HCT116 (cell line): ENCODE results near the gene HNF4A.

Source experiments
- ATF3 ChIP-seq: IDR thresholded peaks from 2 replicates; pipeline ENCODE4 v1.6.1; 2012
- CBX3 ChIP-seq: IDR thresholded peaks from 2 replicates; pipeline ENCODE4 v1.6.1; 2012; ENCODE audit warnings: low read depth
- CTCF ChIP-seq, 3 experiments: fragments of 200-600 bp in 1 of 3; sonication (generic) in 1 of 3; IDR thresholded peaks in 2 of 3; conservative IDR thresholded peaks in 1 of 3; 2 replicates each; pipeline ENCODE4 v1.5.1; 2012 to 2017; ENCODE audit warnings: low read depth in 2 of 3, low read length in 2 of 3, antibody characterized with exemption in 1 of 3, borderline replicate concordance in 1 of 3, control low read depth in 1 of 3, mild to moderate bottlenecking in 1 of 3, mixed read lengths in 1 of 3, mixed run types in 1 of 3, moderate library complexity in 1 of 3; ENCODE audit not compliant: insufficient read depth in 1 of 3
- ELF1 ChIP-seq: IDR thresholded peaks from 2 replicates; pipeline ENCODE4 v1.6.1; 2012; ENCODE audit warnings: low read depth, borderline replicate concordance
- EZH2 ChIP-seq: fragments of 200-600 bp; sonication (generic); IDR thresholded peaks from 2 replicates; pipeline ENCODE4 v1.6.1; 2017; ENCODE audit warnings: antibody characterized with exemption, mixed run types
- MAX ChIP-seq: IDR thresholded peaks from 2 replicates; pipeline ENCODE4 v1.6.1; 2012
- POLR2A ChIP-seq: IDR thresholded peaks from 2 replicates; pipeline ENCODE4 v1.7.0; 2011; ENCODE audit warnings: borderline replicate concordance; ENCODE audit not compliant: insufficient read depth, insufficient read length; ENCODE audit errors: extremely low read depth
- POLR2AphosphoS5 ChIP-seq: IDR thresholded peaks from 2 replicates; pipeline ENCODE4 v1.6.1; 2011; ENCODE audit warnings: mild to moderate bottlenecking, low read depth, low read length, moderate library complexity
- REST ChIP-seq: IDR thresholded peaks from 2 replicates; pipeline ENCODE4 v1.6.1; 2012; ENCODE audit warnings: low read depth
- YY1 ChIP-seq: IDR thresholded peaks from 2 replicates; pipeline ENCODE4 v1.6.1; 2011; ENCODE audit warnings: low read length, low read depth, moderate library complexity, mild to moderate bottlenecking; ENCODE audit not compliant: insufficient replicate concordance; ENCODE audit errors: extremely low read depth
- ZBTB33 ChIP-seq: IDR thresholded peaks from 2 replicates; pipeline ENCODE4 v1.6.1; 2011; ENCODE audit warnings: mild to moderate bottlenecking, low read length, moderate library complexity; ENCODE audit not compliant: insufficient replicate concordance; ENCODE audit errors: extremely low read depth

- no peak for TF ChIP-seq CTCF (IDR thresholded peaks at IDR 0.05 in 2 of 3, conservative IDR thresholded peaks at IDR 0.05 in 1 of 3; ENCODE audit: borderline replicate concordance in 1 of 3, insufficient read depth in 1 of 3, low read depth in 2 of 3, low read length in 2 of 3)
- no peak for TF ChIP-seq POLR2A
- no peak for TF ChIP-seq YY1
- TF ChIP-seq REST, result no peak
- TF ChIP-seq ELF1, result no peak
- no peak for TF ChIP-seq POLR2AphosphoS5
- no peak for TF ChIP-seq EZH2
- TF ChIP-seq MAX, result no peak
- no peak for TF ChIP-seq ATF3
- no peak for TF ChIP-seq CBX3
- TF ChIP-seq ZBTB33, result no peak
These were observed 73.5 kb downstream of the HNF4A start for GRCh38 chr20:44429017-44429339.
